GM12878 (cell line): ENCODE results near the gene NAALADL2. TPM values are rescaled to one million over a fixed set of nuclear protein-coding genes. Genes with fewer than 3 reads are reported as not detected.

Source experiments
- ATAC-seq: fragments of 200-7000 bp; cut with Tn5 transposase; 3 replicates; pipeline ENCODE4 v1.9.1; 2020; ENCODE audit warnings: mild to moderate bottlenecking, moderate library complexity
- BruUV-seq: library from RNA; stranded (reverse); fragments of 400-500 nt; replicated peaks from 2 replicates; lab custom pipeline; 2021; lab: Mats Ljungman, UMichigan
- CTCF ChIA-PET: fragments of 300-600 bp; sonication (Branson Sonifier 250); formaldehyde crosslinking; extraction: SDS; loops from one replicate; lab custom pipeline; 2021; ENCODE audit warnings: inconsistent platforms; lab: Yijun Ruan, JAX
- POLR2A ChIA-PET: fragments of 350-600 bp; formaldehyde crosslinking; extraction: SDS; loops from one replicate; lab custom pipeline; 2021; ENCODE audit warnings: inconsistent platforms; lab: Charles Lee
- RAD21 ChIA-PET: fragments of 300-600 bp; sonication (Branson Sonifier 250); formaldehyde crosslinking; loops from one replicate; lab custom pipeline; 2023; ENCODE audit warnings: antibody characterized with exemption; ENCODE audit not compliant: unreplicated experiment; lab: Charles Lee
- SMC1A ChIA-PET: fragments of 300-600 bp; sonication (Branson Sonifier 250); formaldehyde crosslinking; loops from one replicate; lab custom pipeline; 2023; ENCODE audit not compliant: unreplicated experiment, uncharacterized antibody; lab: Charles Lee
- DNase-seq: peaks from one replicate; pipeline ENCODE4 v3.0.0-alpha.2; 2011; ENCODE audit warnings: low read depth, low spot score
- FAIRE-seq: peaks from 3 replicates; lab custom pipeline; 2011; peaks lifted over from hg19 to GRCh38; lab: Jason Lieb, UNC
- H2AFZ ChIP-seq: 2 replicates; pipeline ENCODE4 v1.6.0; 2011; ENCODE audit warnings: low read depth, low read length, control low read depth; ENCODE audit not compliant: control insufficient read depth
- H3K27ac ChIP-seq: 2 replicates; pipeline ENCODE4 v1.5.1; 2011; ENCODE audit warnings: control low read depth; ENCODE audit not compliant: control insufficient read depth, insufficient read depth
- H3K27me3 ChIP-seq, 2 experiments: replicated peaks in 1 of 2; 2 replicates each; pipeline versions ENCODE4 v1.6.0 to v1.6.1; 2011; ENCODE audit warnings: low read length in 1 of 2; ENCODE audit not compliant: control insufficient read depth in 2 of 2, insufficient read depth in 2 of 2
- H3K36me3 ChIP-seq, 2 experiments: 2 replicates each; pipeline ENCODE4 v1.5.1; 2011; ENCODE audit warnings: low read length in 1 of 2; ENCODE audit not compliant: control insufficient read depth in 2 of 2, insufficient read depth in 2 of 2
- H3K4me1 ChIP-seq: 2 replicates; pipeline ENCODE4 v1.6.1; 2011; ENCODE audit warnings: mild to moderate bottlenecking, low read length, moderate library complexity, mixed read lengths; ENCODE audit not compliant: control insufficient read depth, insufficient read depth
- H3K4me2 ChIP-seq: 2 replicates; pipeline ENCODE4 v1.6.0; 2011; ENCODE audit warnings: control low read depth; ENCODE audit not compliant: control insufficient read depth, insufficient read depth
- H3K4me3 ChIP-seq: fragments of 200-600 bp; sonication (generic); 2 replicates; pipeline ENCODE4 v1.5.1; 2016
- H3K79me2 ChIP-seq: 2 replicates; pipeline ENCODE4 v1.6.0; 2011; ENCODE audit warnings: low read length; ENCODE audit not compliant: control insufficient read depth, insufficient read depth
- H3K9ac ChIP-seq: 2 replicates; pipeline ENCODE4 v1.8.0; 2011; ENCODE audit warnings: low read length, control low read depth, mixed read lengths; ENCODE audit not compliant: control insufficient read depth, insufficient read depth
- H3K9me3 ChIP-seq: replicated peaks from 3 replicates; pipeline ENCODE4 v1.5.1; 2011; ENCODE audit warnings: mild to moderate bottlenecking, low read length; ENCODE audit not compliant: control insufficient read depth, insufficient read depth
- H4K20me1 ChIP-seq: 2 replicates; pipeline ENCODE4 v1.6.0; 2011; ENCODE audit not compliant: control insufficient read depth, insufficient read depth
- BACH1 ChIP-seq: fragments of 450-650 bp; IDR thresholded peaks from 2 replicates; pipeline ENCODE4 v1.6.1; 2017; ENCODE audit warnings: mild to moderate bottlenecking, borderline replicate concordance
- CBFB ChIP-seq: IDR thresholded peaks from 2 replicates; pipeline ENCODE4 v1.6.1; 2016; ENCODE audit warnings: antibody characterized with exemption, low read depth
- CHD1 ChIP-seq: IDR thresholded peaks from 2 replicates; pipeline ENCODE4 v1.6.1; 2012; ENCODE audit warnings: low read depth, low read length, improper control_type of control experiment
- CHD4 ChIP-seq: fragments of 200-600 bp; sonication (generic); IDR thresholded peaks from 2 replicates; pipeline ENCODE4 v1.6.1; 2016; ENCODE audit warnings: mild to moderate bottlenecking
- EP300 ChIP-seq, 2 experiments: fragments of 150-350 bp in 1 of 2; IDR thresholded peaks; 2 replicates each; pipeline ENCODE4 v1.6.1; 2011 to 2012; ENCODE audit warnings: low read depth in 2 of 2, low read length in 2 of 2, borderline replicate concordance in 1 of 2, improper control_type of control experiment in 1 of 2, inconsistent platforms in 1 of 2; ENCODE audit not compliant: control insufficient read depth in 1 of 2
- FOXK2 ChIP-seq: fragments of 450-650 bp; IDR thresholded peaks from 2 replicates; pipeline ENCODE4 v1.6.1; 2017; ENCODE audit warnings: mild to moderate bottlenecking, moderate library complexity
- JUND ChIP-seq: IDR thresholded peaks from 2 replicates; pipeline ENCODE4 v1.6.1; 2012; ENCODE audit warnings: low read depth, mild to moderate bottlenecking, low read length, improper control_type of control experiment, moderate library complexity
- KDM1A ChIP-seq: fragments of 200-600 bp; sonication (generic); IDR thresholded peaks from 2 replicates; pipeline ENCODE4 v1.6.1; 2016; ENCODE audit warnings: borderline replicate concordance
- NFIC ChIP-seq: IDR thresholded peaks from 2 replicates; pipeline ENCODE4 v1.6.1; 2012; ENCODE audit warnings: low read depth, mild to moderate bottlenecking, inconsistent platforms, low read length, moderate library complexity
- NR2F1 ChIP-seq: fragments of 450-650 bp; conservative IDR thresholded peaks from 2 replicates; pipeline ENCODE4 v1.6.1; 2017; ENCODE audit warnings: mild to moderate bottlenecking
- RB1 ChIP-seq: fragments of 450-650 bp; formaldehyde crosslinking; IDR thresholded peaks from 2 replicates; pipeline ENCODE4 v1.6.1; 2017; ENCODE audit warnings: mild to moderate bottlenecking, borderline replicate concordance
- SIX5 ChIP-seq: IDR thresholded peaks from 2 replicates; pipeline ENCODE4 v1.6.1; 2011; ENCODE audit warnings: mild to moderate bottlenecking, low read depth, low read length, moderate library complexity; ENCODE audit not compliant: severe bottlenecking
- STAT1 ChIP-seq: fragments of 450-650 bp; conservative IDR thresholded peaks from 2 replicates; pipeline ENCODE4 v1.6.1; 2014; ENCODE audit warnings: antibody characterized with exemption, mild to moderate bottlenecking
- TCF12 ChIP-seq: IDR thresholded peaks from 2 replicates; pipeline ENCODE4 v1.6.1; 2011; ENCODE audit warnings: low read depth, mild to moderate bottlenecking, low read length
- TCF7 ChIP-seq: IDR thresholded peaks from 2 replicates; pipeline ENCODE4 v1.6.1; 2014; ENCODE audit warnings: antibody characterized with exemption, borderline replicate concordance
- ZBTB11 ChIP-seq: fragments of 450-650 bp; formaldehyde crosslinking; IDR thresholded peaks from 2 replicates; pipeline ENCODE4 v1.5.0; 2022; ENCODE audit warnings: mild to moderate bottlenecking, missing genetic modification characterization
- WGBS: methylation state at CpG from one replicate; pipeline ENCODE4 v1.1.6; 2016; ENCODE audit warnings: low lambda C conversion rate; ENCODE audit not compliant: insufficient replicate concordance, insufficient coverage; ENCODE audit errors: missing lambda C conversion rate; 5-methylcytosine and 5-hydroxymethylcytosine counted together
- in situ Hi-C: fragments of 300-500 bp; cut with MboI; formaldehyde crosslinking; loops from 9 replicates; pipeline ENCODE4 v1.14.3; 2018; ENCODE audit warnings: mixed read lengths
- intact Hi-C: fragments of 100-400 bp; cut with micrococcal nuclease; formaldehyde crosslinking; loops from one replicate; pipeline ENCODE4 v1.14.2; 2022; ENCODE audit not compliant: unreplicated experiment
- polyA plus RNA-seq, 11 experiments: library from polyadenylated mRNA; depleted of rRNA in 4 of 11; unstranded in 6 of 11; stranded (reverse) in 5 of 11; fragments of >200 nt; fragmentation: Nextera tagmentation in 4 of 11; fragmentation: Illumina TruSeq in 1 of 11; extraction: Ambion mirVana in 4 of 11; extraction: Trizol in 1 of 11; gene quantifications; 1 replicate in 1 of 11; 2 replicates in 10 of 11; pipeline versions ENCODE4 v1.2.1 to v1.2.3, GENCODE V29; 2011 to 2016; ENCODE audit warnings: inconsistent platforms in 2 of 11, missing spikeins in 2 of 11, low read depth in 1 of 11
- total RNA-seq, 4 experiments: library from RNA; depleted of rRNA in 3 of 4; stranded (reverse); fragments of >200 nt in 3 of 4; fragmentation: Illumina TruSeq in 1 of 4; extraction: Trizol in 1 of 4; gene quantifications; 2 replicates each; pipeline versions ENCODE4 v1.2.1 to v1.2.3, GENCODE V29; 2013 to 2021
- TF ChIP-seq, protein P1 (sequence below): fragments of 450-650 bp; IDR thresholded peaks from 2 replicates; pipeline ENCODE4 v1.6.1; 2018; ENCODE audit warnings: mild to moderate bottlenecking, low read depth, moderate library complexity; ENCODE audit not compliant: partially characterized antibody

NAALADL2 gene
- total and polyA plus RNA-seq, 10 of the 15 experiments (the other 5 are each of a cell fraction or from before 2014, with no cell fraction given) = 0.06 to 10.8 (median 0.46) TPM

- WGBS = 0% methylated on average over 1 of the region's 1 CpG
- Histone ChIP-seq H3K79me2 (no peaks in the 10 kb centered on the region), H3K4me2 (no peak overlapping the region), H3K4me1 (no peaks in the 10 kb centered on the region), H2AFZ (no peak overlapping the region), H3K4me3 (no peak overlapping the region), H4K20me1 (no peaks in the 10 kb centered on the region), H3K27me3 (no peaks in the 10 kb centered on the region), H3K36me3 (no peaks in the 10 kb centered on the region), H3K27ac (no peak overlapping the region), H3K9ac (no peak overlapping the region), H3K9me3 (no peaks in the 10 kb centered on the region)
- ATAC-seq (no peak), DNase-seq (no peak), FAIRE-seq (no peak)
- in situ Hi-C loops = no loop called here
- TF ChIP-seq TCF12 (no peak), NR2F1 (no peak), KDM1A (no peak), CHD1 (no peak), STAT1 (no peak), ZBTB11 (no peak), EP300 (IDR thresholded peaks at IDR 0.05; ENCODE audit: borderline replicate concordance in 1 of 2, control insufficient read depth in 1 of 2, low read depth in 2 of 2, low read length in 2 of 2) (no peak), NFIC (no peak), CBFB (no peak), CHD4 (no peak), SIX5 (no peak), RB1 (no peak), FOXK2 (no peak), BACH1 (no peak), TCF7 (no peak), JUND (no peak)
- TF ChIP-seq, protein P1, sequence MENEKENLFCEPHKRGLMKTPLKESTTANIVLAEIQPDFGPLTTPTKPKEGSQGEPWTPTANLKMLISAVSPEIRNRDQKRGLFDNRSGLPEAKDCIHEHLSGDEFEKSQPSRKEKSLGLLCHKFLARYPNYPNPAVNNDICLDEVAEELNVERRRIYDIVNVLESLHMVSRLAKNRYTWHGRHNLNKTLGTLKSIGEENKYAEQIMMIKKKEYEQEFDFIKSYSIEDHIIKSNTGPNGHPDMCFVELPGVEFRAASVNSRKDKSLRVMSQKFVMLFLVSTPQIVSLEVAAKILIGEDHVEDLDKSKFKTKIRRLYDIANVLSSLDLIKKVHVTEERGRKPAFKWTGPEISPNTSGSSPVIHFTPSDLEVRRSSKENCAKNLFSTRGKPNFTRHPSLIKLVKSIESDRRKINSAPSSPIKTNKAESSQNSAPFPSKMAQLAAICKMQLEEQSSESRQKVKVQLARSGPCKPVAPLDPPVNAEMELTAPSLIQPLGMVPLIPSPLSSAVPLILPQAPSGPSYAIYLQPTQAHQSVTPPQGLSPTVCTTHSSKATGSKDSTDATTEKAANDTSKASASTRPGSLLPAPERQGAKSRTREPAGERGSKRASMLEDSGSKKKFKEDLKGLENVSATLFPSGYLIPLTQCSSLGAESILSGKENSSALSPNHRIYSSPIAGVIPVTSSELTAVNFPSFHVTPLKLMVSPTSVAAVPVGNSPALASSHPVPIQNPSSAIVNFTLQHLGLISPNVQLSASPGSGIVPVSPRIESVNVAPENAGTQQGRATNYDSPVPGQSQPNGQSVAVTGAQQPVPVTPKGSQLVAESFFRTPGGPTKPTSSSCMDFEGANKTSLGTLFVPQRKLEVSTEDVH = no peak
- RAD21 ChIA-PET = no interaction called here
- BruUV-seq = no TSS peak
- SMC1A ChIA-PET = no interaction called here
- CTCF ChIA-PET = no interaction called here
- POLR2A ChIA-PET = no interaction called here
- intact Hi-C loops = no loop called here
Observed at GRCh38 chr3:175640958-175641357, 781.8 kb downstream of the NAALADL2 start.
